K562 (cell line): ENCODE results near the gene RTBDN. TPM values are rescaled to one million over a fixed set of nuclear protein-coding genes. Genes with fewer than 3 reads are reported as not detected.

ENCODE experiments used
- CBFB ChIP-seq: sonication (generic); formaldehyde crosslinking; IDR thresholded peaks from 2 replicates; pipeline ENCODE4 v1.4.0; 2020; ENCODE audit warnings: mild to moderate bottlenecking, missing genetic modification reagents
- CREB1 ChIP-seq, 2 experiments: sonication (generic) in 1 of 2; formaldehyde crosslinking in 1 of 2; IDR thresholded peaks; 2 replicates each; pipeline versions ENCODE4 v1.6.1 to v1.8.0; 2012 to 2022; ENCODE audit warnings: inconsistent platforms in 1 of 2, mild to moderate bottlenecking in 1 of 2, missing genetic modification reagents in 1 of 2, moderate library complexity in 1 of 2
- ERF ChIP-seq: fragments of 450-650 bp; formaldehyde crosslinking; IDR thresholded peaks from 2 replicates; pipeline ENCODE4 v1.4.0; 2020; ENCODE audit warnings: mild to moderate bottlenecking, mixed read lengths
- HSF4 ChIP-seq: fragments of 250-450 bp; sonication (Bioruptor Pico); IDR thresholded peaks from 2 replicates; pipeline ENCODE4 v2.1.2; 2022; ENCODE audit warnings: mild to moderate bottlenecking, moderate library complexity, borderline replicate concordance
- JUN ChIP-seq, 2 experiments: sonication (generic) in 1 of 2; formaldehyde crosslinking in 1 of 2; IDR thresholded peaks; 2 replicates each; pipeline versions ENCODE4 v1.6.1 to v1.8.0; 2012 to 2022; ENCODE audit warnings: borderline replicate concordance in 2 of 2, mild to moderate bottlenecking in 2 of 2, improper control_type of control experiment in 1 of 2, low read depth in 1 of 2, low read length in 1 of 2, missing genetic modification reagents in 1 of 2
- JUND ChIP-seq, 2 experiments: IDR thresholded peaks; 2 replicates in 1 of 2; 3 replicates in 1 of 2; pipeline ENCODE4 v1.6.1; 2011; ENCODE audit warnings: borderline replicate concordance in 2 of 2, low read depth in 2 of 2, low read length in 2 of 2, improper control_type of control experiment in 1 of 2, missing biosample characterization in 1 of 2, missing genetic modification characterization in 1 of 2, missing genetic modification reagents in 1 of 2
- KDM4B ChIP-seq, 2 experiments: fragments of 450-650 bp in 1 of 2; sonication (generic) in 1 of 2; IDR thresholded peaks; 2 replicates each; pipeline ENCODE4 v1.6.1; 2016 to 2017; ENCODE audit warnings: borderline replicate concordance in 2 of 2, antibody characterized with exemption in 1 of 2, low read depth in 1 of 2, mild to moderate bottlenecking in 1 of 2
- MBD2 ChIP-seq: sonication (generic); IDR thresholded peaks from 2 replicates; pipeline ENCODE4 v1.6.1; 2016; ENCODE audit warnings: low read depth, borderline replicate concordance
- MXD1 ChIP-seq: fragments of 250-450 bp; sonication (Bioruptor Pico); IDR thresholded peaks from 2 replicates; pipeline ENCODE4 v1.8.0; 2021; ENCODE audit warnings: borderline replicate concordance, mild to moderate bottlenecking, moderate library complexity; ENCODE audit not compliant: poor library complexity, severe bottlenecking
- NFIC ChIP-seq: fragments of 450-650 bp; IDR thresholded peaks from 2 replicates; pipeline ENCODE4 v1.6.1; 2017; ENCODE audit warnings: mild to moderate bottlenecking, inconsistent platforms
- PCBP1 ChIP-seq: fragments of 200-400 bp; formaldehyde crosslinking; IDR thresholded peaks from 2 replicates; pipeline ENCODE4 v1.6.1; 2018; ENCODE audit warnings: mild to moderate bottlenecking, low read depth, low read length; ENCODE audit not compliant: poor library complexity, severe bottlenecking
- PHF21A ChIP-seq: fragments of 450-650 bp; IDR thresholded peaks from 2 replicates; pipeline ENCODE4 v1.6.1; 2017; ENCODE audit warnings: low read depth, borderline replicate concordance
- RBM22 ChIP-seq: fragments of 200-400 bp; formaldehyde crosslinking; IDR thresholded peaks from 2 replicates; pipeline ENCODE4 v1.6.1; 2018; ENCODE audit warnings: low read length, low read depth; ENCODE audit not compliant: poor library complexity, severe bottlenecking
- SIX5 ChIP-seq, 2 experiments: IDR thresholded peaks; 2 replicates each; pipeline ENCODE4 v1.6.1; 2011; ENCODE audit warnings: low read length in 2 of 2, borderline replicate concordance in 1 of 2, low read depth in 1 of 2, mild to moderate bottlenecking in 1 of 2, moderate library complexity in 1 of 2; ENCODE audit not compliant: insufficient read depth in 1 of 2
- TRIM28 ChIP-seq: fragments of 450-650 bp; IDR thresholded peaks from 2 replicates; pipeline ENCODE4 v1.6.1; 2017
- ZBTB17 ChIP-seq: fragments of 450-650 bp; formaldehyde crosslinking; IDR thresholded peaks from 2 replicates; pipeline ENCODE4 v1.4.0; 2020; ENCODE audit warnings: mild to moderate bottlenecking
- ZBTB7A ChIP-seq: IDR thresholded peaks from 2 replicates; pipeline ENCODE4 v1.6.1; 2011; ENCODE audit warnings: low read depth, mild to moderate bottlenecking, low read length, moderate library complexity, borderline replicate concordance; ENCODE audit not compliant: control insufficient read depth
- ZFX ChIP-seq: sonication (generic); formaldehyde crosslinking; IDR thresholded peaks from 2 replicates; pipeline ENCODE4 v1.8.0; 2022; ENCODE audit warnings: mild to moderate bottlenecking, missing genetic modification reagents, moderate library complexity
- ZKSCAN3 ChIP-seq: fragments of 250-450 bp; sonication (Bioruptor Pico); IDR thresholded peaks from 2 replicates; pipeline ENCODE4 v1.4.0; 2020
- ZKSCAN8 ChIP-seq: fragments of 200-800 bp; sonication (Bioruptor generic); IDR thresholded peaks from 2 replicates; pipeline ENCODE4 v1.6.1; 2016; ENCODE audit warnings: missing genetic modification characterization, missing compliant biosample characterization
- ZNF12 ChIP-seq: sonication (generic); formaldehyde crosslinking; IDR thresholded peaks from 2 replicates; pipeline ENCODE4 v1.4.0; 2020; ENCODE audit warnings: mild to moderate bottlenecking, missing genetic modification reagents
- ZNF124 ChIP-seq: sonication (generic); formaldehyde crosslinking; IDR thresholded peaks from 2 replicates; pipeline ENCODE4 v1.8.1; 2022; ENCODE audit warnings: missing genetic modification reagents
- ZNF3 ChIP-seq: fragments of 250-450 bp; sonication (Bioruptor Pico); IDR thresholded peaks from 2 replicates; pipeline ENCODE4 v1.5.0; 2021; ENCODE audit warnings: mild to moderate bottlenecking, moderate library complexity
- ZNF316 ChIP-seq: fragments of 450-650 bp; IDR thresholded peaks from 2 replicates; pipeline ENCODE4 v1.6.1; 2016
- ZNF696 ChIP-seq: fragments of 250-450 bp; sonication (Bioruptor Pico); conservative IDR thresholded peaks from 2 replicates; pipeline ENCODE4 v1.4.0; 2020; ENCODE audit warnings: mild to moderate bottlenecking, moderate library complexity
- polyA plus RNA-seq, 8 experiments: library from polyadenylated mRNA; depleted of rRNA in 4 of 8; stranded (reverse) in 5 of 8; unstranded in 3 of 8; fragments of >200 nt; fragmentation: Nextera tagmentation in 2 of 8; fragmentation: Illumina TruSeq in 1 of 8; extraction: Ambion mirVana in 2 of 8; extraction: Trizol in 1 of 8; gene quantifications; 2 replicates each; pipeline versions ENCODE4 v1.2.1 to v1.2.3, GENCODE V29; 2011 to 2014; ENCODE audit warnings: inconsistent platforms in 1 of 8, missing spikeins in 1 of 8
- total RNA-seq, 7 experiments: library from RNA; depleted of rRNA in 6 of 7; stranded (reverse); fragments of >200 nt in 6 of 7; fragmentation: Illumina TruSeq in 2 of 7; extraction: Trizol in 2 of 7; gene quantifications; 2 replicates each; pipeline versions ENCODE4 v1.2.1 to v1.2.3, GENCODE V29; 2011 to 2021; ENCODE audit warnings: low replicate concordance in 1 of 7
- TF ChIP-seq, protein P1 (sequence below), 2 experiments: fragments of 450-650 bp; conservative IDR thresholded peaks; 2 replicates each; pipeline ENCODE4 v1.6.1; 2017; ENCODE audit warnings: mild to moderate bottlenecking in 2 of 2, moderate library complexity in 2 of 2

RTBDN gene
- total and polyA plus RNA-seq, 9 of the 15 experiments (the other 6 are each of a cell fraction or from before 2014, with no cell fraction given): 0.20 to 2.3 (median 0.72) TPM; not detected in 1

- no peak for TF ChIP-seq TRIM28
- peak; percentile 79 for TF ChIP-seq NFIC
- TF ChIP-seq ZNF3 (CRISPR knock-in tag): no peak
- TF ChIP-seq CBFB (CRISPR knock-in tag): peak; percentile 47; the same call in 1 of the 2 replicates
- TF ChIP-seq ZKSCAN8: no peak
- 0 out of 2 replicates have a peak, but pooled peaks have one; percentile 7 for TF ChIP-seq ERF
- TF ChIP-seq HSF4 (CRISPR knock-in tag): no peak
- peak in 1 of 2 experiments; percentile 48; a peak in 2 of 4 replicates for TF ChIP-seq SIX5 (IDR thresholded peaks at IDR 0.05; ENCODE audit: borderline replicate concordance in 1 of 2, insufficient read depth in 1 of 2, low read depth in 1 of 2, low read length in 2 of 2)
- no peak for TF ChIP-seq JUN (IDR thresholded peaks at IDR 0.05; ENCODE audit: borderline replicate concordance, low read depth, low read length)
- no peak for TF ChIP-seq JUN (CRISPR knock-in tag; IDR thresholded peaks at IDR 0.05; ENCODE audit: borderline replicate concordance)
- TF ChIP-seq PCBP1: peak; percentile 94
- TF ChIP-seq, protein P1, sequence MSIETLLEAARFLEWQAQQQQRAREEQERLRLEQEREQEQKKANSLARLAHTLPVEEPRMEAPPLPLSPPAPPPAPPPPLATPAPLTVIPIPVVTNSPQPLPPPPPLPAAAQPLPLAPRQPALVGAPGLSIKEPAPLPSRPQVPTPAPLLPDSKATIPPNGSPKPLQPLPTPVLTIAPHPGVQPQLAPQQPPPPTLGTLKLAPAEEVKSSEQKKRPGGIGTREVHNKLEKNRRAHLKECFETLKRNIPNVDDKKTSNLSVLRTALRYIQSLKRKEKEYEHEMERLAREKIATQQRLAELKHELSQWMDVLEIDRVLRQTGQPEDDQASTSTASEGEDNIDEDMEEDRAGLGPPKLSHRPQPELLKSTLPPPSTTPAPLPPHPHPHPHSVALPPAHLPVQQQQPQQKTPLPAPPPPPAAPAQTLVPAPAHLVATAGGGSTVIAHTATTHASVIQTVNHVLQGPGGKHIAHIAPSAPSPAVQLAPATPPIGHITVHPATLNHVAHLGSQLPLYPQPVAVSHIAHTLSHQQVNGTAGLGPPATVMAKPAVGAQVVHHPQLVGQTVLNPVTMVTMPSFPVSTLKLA (conservative IDR thresholded peaks at IDR 0.05): peak; percentile 73 to 89
- peak; percentile 44 for TF ChIP-seq ZFX
- peak; percentile 80; the same call in 1 of the 2 replicates for TF ChIP-seq ZBTB17 (CRISPR knock-in tag)
- peak; percentile 85 for TF ChIP-seq ZBTB7A
- TF ChIP-seq RBM22: peak; percentile 98
- peak; percentile 92 for TF ChIP-seq JUND (IDR thresholded peaks at IDR 0.05; ENCODE audit: borderline replicate concordance, low read depth, low read length)
- no peak for TF ChIP-seq JUND (tag; IDR thresholded peaks at IDR 0.05; ENCODE audit: borderline replicate concordance, low read depth, low read length)
- TF ChIP-seq ZNF124: no peak
- TF ChIP-seq PHF21A: peak; percentile 67; the same call in 1 of the 2 replicates
- TF ChIP-seq ZNF316: no peak
- TF ChIP-seq ZNF696 (CRISPR knock-in tag): no peak
- TF ChIP-seq MBD2: peak; percentile 93
- no peak for TF ChIP-seq MXD1 (CRISPR knock-in tag)
- no peak for TF ChIP-seq CREB1 (IDR thresholded peaks at IDR 0.05)
- TF ChIP-seq CREB1 (CRISPR knock-in tag; IDR thresholded peaks at IDR 0.05): peak; percentile 68
- no peak for TF ChIP-seq ZKSCAN3 (CRISPR knock-in tag)
- no peak; a peak in 1 of 4 replicates for TF ChIP-seq KDM4B (IDR thresholded peaks at IDR 0.05; ENCODE audit: borderline replicate concordance in 2 of 2, low read depth in 1 of 2)
- 0 out of 2 replicates have a peak, but pooled peaks have one; percentile 65 for TF ChIP-seq ZNF12
Observed at GRCh38 chr19:12789904-12790619, 44.3 kb downstream of the RTBDN start (continued).
